ENCODE measurements around the gene PPP1R10. TPM values are rescaled to one million over a fixed set of nuclear protein-coding genes. Genes with fewer than 3 reads are reported as not detected.

The PPP1R10 gene
- total and polyA plus RNA-seq, 2 of the 13 experiments (the other 11 are each of a cell fraction or from before 2014, with no cell fraction given) = 26.3 to 38.4 TPM

GRCh38 chr6:30656513-30656912, 39.5 kb upstream of the PPP1R10 start (continued):
- TF ChIP-seq ZNF747 (CRISPR knock-in tag; IDR thresholded peaks at IDR 0.05; ENCODE audit: borderline replicate concordance) (peak; percentile 32; the same call in 1 of the 2 replicates), RFXANK (CRISPR knock-in tag; IDR thresholded peaks at IDR 0.05) (no peak), ZBTB38 (CRISPR knock-in tag; IDR thresholded peaks at IDR 0.05) (peak; percentile 33; the same call in 1 of the 2 replicates), FOXO1 (CRISPR knock-in tag; IDR thresholded peaks at IDR 0.05) (no peak), ZBTB40 (IDR thresholded peaks at IDR 0.05) (no peak), ZBTB40 (CRISPR knock-in tag; IDR thresholded peaks at IDR 0.05) (0 out of 2 replicates have a peak, but pooled peaks have one; percentile 23), ZNF253 (CRISPR knock-in tag; IDR thresholded peaks at IDR 0.05; ENCODE audit: borderline replicate concordance) (no peak), NFIB (CRISPR knock-in tag; IDR thresholded peaks at IDR 0.05; ENCODE audit: borderline replicate concordance) (0 out of 2 replicates have a peak, but pooled peaks have one; percentile 13), ZNF556 (CRISPR knock-in tag; IDR thresholded peaks at IDR 0.05; ENCODE audit: borderline replicate concordance) (no peak), ZNF891 (CRISPR knock-in tag; IDR thresholded peaks at IDR 0.05) (no peak), RBFOX2 (IDR thresholded peaks at IDR 0.05; ENCODE audit: low read depth, low read length) (no peak), SP140L (CRISPR knock-in tag; IDR thresholded peaks at IDR 0.05; ENCODE audit: borderline replicate concordance) (no peak), MED1 (CRISPR knock-in tag; IDR thresholded peaks at IDR 0.05) (no peak), ZNF674 (CRISPR knock-in tag; IDR thresholded peaks at IDR 0.05; ENCODE audit: low read depth) (0 out of 2 replicates have a peak, but pooled peaks have one; percentile 28), REPIN1 (CRISPR knock-in tag; IDR thresholded peaks at IDR 0.05; ENCODE audit: borderline replicate concordance, low read depth) (no peak), ZNF605 (CRISPR knock-in tag; IDR thresholded peaks at IDR 0.05) (0 out of 2 replicates have a peak, but pooled peaks have one; percentile 45), ZNF773 (CRISPR knock-in tag; IDR thresholded peaks at IDR 0.05; ENCODE audit: borderline replicate concordance) (no peak), PHB2 (IDR thresholded peaks at IDR 0.05; ENCODE audit: partially characterized antibody) (no peak), NFKB2 (CRISPR knock-in tag; IDR thresholded peaks at IDR 0.05; ENCODE audit: borderline replicate concordance) (0 out of 2 replicates have a peak, but pooled peaks have one; percentile 24), ZMAT3 (CRISPR knock-in tag; conservative IDR thresholded peaks at IDR 0.05) (no peak)
- TF ChIP-seq, protein P1, sequence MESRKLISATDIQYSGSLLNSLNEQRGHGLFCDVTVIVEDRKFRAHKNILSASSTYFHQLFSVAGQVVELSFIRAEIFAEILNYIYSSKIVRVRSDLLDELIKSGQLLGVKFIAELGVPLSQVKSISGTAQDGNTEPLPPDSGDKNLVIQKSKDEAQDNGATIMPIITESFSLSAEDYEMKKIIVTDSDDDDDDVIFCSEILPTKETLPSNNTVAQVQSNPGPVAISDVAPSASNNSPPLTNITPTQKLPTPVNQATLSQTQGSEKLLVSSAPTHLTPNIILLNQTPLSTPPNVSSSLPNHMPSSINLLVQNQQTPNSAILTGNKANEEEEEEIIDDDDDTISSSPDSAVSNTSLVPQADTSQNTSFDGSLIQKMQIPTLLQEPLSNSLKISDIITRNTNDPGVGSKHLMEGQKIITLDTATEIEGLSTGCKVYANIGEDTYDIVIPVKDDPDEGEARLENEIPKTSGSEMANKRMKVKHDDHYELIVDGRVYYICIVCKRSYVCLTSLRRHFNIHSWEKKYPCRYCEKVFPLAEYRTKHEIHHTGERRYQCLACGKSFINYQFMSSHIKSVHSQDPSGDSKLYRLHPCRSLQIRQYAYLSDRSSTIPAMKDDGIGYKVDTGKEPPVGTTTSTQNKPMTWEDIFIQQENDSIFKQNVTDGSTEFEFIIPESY (CRISPR knock-in tag; IDR thresholded peaks at IDR 0.05) = peak; percentile 56; the same call in 1 of the 2 replicates
